ENCODE results near the gene DPEP2NB.
"Not testable (repeated sequence)": the region's sequence is repeated elsewhere in the genome, so short reads cannot be mapped to it uniquely, and the experiment has no call there.

The DPEP2NB gene
- long read RNA-seq, donor 1, result 0 reads
- long read RNA-seq, donor 2, result 0 reads
- long read RNA-seq, donor 3, result 0 reads
- long read RNA-seq, donor 4, result 0 reads
- long read RNA-seq, donor 5, result 0 reads
- long read RNA-seq, donor 6, result 0 reads
- long read RNA-seq, donor 7, result 0 reads
- long read RNA-seq, donor 8, result 0 reads

GRCh38 chr16:68015681-68016080 lies at the start of gene DPEP2NB:
Gene DPEP2NB (minus strand): TSS chr16:68015911. CDS start chr16:68015770, 141 bp downstream.
- DNase-seq, result no peak

DNA sequence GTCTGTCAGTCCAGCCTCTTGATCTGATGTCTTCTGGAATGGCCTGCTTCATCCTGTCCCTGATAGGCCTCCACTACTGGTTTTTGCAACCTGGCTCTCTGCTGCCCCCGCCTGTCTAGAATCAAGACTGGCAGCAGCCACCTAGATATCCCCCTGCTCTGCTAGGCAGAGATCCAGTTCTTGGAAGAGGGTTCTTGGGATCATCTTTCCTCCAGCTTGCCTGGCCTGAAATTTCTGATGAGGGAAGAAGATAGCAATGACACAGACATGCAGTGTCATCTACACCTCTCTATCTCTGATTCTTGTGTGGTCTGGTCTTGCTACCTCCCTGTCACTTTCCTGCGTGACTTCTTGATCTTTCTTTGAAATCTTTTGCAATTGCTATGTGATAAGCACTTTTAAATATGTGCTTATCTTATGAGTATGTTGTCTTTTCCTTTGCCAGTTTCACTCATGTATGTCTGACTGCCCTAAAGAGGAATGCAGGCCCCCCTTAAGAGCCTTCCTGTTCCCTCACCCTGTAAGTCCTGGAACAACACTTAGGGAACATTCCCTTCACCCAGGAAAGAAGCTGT lies 49.2 kb upstream of the DPEP2NB start:
- no peak for DNase-seq

GRCh38 chr16:68062910-68063393 lies 47.2 kb upstream of the DPEP2NB start:
- no peak for DNase-seq

GRCh38 chr16:68061396-68061795 lies 45.7 kb upstream of the DPEP2NB start:
- no peak for DNase-seq

DNA sequence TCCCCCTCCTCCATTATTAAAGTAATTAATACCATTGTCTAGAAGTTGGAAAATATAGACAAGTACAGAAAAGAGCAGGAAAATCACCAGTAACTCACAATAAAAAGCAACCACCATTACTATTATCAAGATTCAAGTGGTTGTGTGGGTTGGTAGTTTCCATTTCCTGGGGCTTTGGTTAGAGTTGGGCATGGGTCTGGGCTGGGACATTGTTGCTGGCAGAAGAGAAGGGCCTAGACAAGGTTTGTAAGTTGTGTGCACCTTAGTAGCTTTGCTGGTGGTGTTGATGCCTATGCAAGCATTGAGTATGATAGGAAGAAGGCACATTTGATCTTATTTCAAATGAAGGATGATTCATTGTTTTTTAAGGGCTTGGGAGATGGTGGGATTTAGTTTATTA lies 44.1 kb upstream of the DPEP2NB start:
- no peak for DNase-seq

GRCh38 chr16:68055395-68055794 lies 39.7 kb upstream of the DPEP2NB start:
- DNase-seq, result no peak

DNA sequence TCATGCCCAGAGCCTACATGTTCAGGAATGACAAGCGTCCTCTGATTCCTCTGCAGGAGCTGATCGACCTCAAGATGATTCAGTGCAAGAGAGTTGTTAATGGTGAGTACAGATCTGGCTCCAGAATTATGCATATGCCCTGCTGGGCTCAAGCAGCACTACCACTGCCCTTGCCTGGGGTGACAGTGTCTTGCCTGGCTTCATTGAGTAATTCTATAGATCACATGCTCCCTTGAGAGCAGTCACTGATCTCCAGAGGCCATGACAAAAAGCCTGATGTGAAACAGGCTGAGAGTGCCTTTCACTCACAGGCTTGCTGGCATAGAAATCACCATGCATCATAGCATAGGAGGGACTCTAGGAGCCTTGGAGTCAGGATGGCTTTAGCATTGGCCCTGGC lies 33.7 kb upstream of the DPEP2NB start:
- no peak for DNase-seq

GRCh38 chr16:68047987-68048386 lies 32.3 kb upstream of the DPEP2NB start:
- no peak for DNase-seq

- DNase-seq, result no peak
Observed at GRCh38 chr16:68046106-68046505, 30.4 kb upstream of the DPEP2NB start.

GRCh38 chr16:68041783-68042182 lies 26.1 kb upstream of the DPEP2NB start:
- no peak for DNase-seq

DNA sequence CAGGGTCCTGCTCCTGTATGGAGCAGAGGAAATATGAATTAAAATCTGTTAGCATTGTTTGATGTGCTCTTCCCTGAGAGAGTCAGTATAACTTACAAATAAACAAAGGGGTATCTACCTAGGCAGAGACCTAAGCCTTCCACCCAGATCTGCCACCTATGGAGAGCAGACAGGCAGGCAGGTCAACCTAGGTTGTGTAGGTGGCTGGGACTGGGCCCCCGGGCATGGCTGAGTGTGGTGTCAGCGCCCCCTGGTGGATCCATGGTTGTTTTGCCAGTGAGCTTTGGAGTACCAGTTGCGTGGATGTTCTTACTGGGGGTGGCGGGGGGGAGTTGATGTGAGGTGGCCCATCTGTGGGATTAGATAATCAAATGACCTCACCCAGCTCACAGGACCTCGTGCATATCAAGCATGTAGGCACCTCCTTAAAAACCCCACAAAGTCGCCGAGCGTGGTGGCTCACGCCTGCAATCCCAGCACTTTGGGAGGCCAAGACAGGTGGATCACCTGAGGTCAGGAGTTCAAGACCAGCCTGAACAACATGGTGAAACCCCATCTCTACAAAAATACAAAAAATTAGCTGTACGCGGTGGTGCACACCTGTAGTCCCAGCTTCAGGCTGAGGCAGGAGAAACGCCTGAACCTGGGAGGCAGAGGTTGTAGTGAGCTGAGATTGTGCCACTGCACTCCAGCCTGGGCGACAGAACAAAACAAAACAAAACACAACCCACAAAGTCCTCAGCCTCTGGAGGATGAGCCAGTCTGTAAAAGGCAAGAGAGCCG lies 25.0 kb upstream of the DPEP2NB start:
- DNase-seq, result peak; percentile 50

GRCh38 chr16:68037841-68038597 lies 22.3 kb upstream of the DPEP2NB start:
- no peak for DNase-seq

GRCh38 chr16:68035227-68035626 lies 19.5 kb upstream of the DPEP2NB start:
- DNase-seq, result no peak

GRCh38 chr16:68033101-68033500 lies 17.4 kb upstream of the DPEP2NB start:
- no peak for DNase-seq

DNA sequence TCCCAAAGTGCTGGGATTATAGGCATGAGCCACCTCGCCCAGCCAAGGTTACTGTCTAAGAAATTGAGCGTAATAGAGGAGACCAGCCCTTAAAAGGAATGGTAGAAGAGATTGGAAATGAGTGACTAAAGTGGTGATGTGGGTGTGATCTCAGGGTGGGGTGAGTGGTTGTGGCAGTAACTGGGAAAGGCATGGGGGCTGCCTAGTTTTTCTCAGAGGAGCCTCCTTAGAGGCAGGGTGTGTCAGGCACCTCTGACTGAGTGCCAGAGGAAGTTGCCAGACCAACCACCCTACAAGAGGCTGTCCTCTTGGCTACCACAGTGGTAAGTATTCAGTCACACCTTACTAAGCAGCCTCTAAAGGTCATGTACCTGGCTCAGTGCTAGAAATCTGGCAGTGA lies 16.2 kb upstream of the DPEP2NB start:
- DNase-seq, result no peak

- DNase-seq, result not testable (repeated sequence)
Observed at GRCh38 chr16:68030108-68030507, 14.4 kb upstream of the DPEP2NB start.

GRCh38 chr16:68028996-68029395 lies 13.3 kb upstream of the DPEP2NB start:
- DNase-seq, result no peak

DNA sequence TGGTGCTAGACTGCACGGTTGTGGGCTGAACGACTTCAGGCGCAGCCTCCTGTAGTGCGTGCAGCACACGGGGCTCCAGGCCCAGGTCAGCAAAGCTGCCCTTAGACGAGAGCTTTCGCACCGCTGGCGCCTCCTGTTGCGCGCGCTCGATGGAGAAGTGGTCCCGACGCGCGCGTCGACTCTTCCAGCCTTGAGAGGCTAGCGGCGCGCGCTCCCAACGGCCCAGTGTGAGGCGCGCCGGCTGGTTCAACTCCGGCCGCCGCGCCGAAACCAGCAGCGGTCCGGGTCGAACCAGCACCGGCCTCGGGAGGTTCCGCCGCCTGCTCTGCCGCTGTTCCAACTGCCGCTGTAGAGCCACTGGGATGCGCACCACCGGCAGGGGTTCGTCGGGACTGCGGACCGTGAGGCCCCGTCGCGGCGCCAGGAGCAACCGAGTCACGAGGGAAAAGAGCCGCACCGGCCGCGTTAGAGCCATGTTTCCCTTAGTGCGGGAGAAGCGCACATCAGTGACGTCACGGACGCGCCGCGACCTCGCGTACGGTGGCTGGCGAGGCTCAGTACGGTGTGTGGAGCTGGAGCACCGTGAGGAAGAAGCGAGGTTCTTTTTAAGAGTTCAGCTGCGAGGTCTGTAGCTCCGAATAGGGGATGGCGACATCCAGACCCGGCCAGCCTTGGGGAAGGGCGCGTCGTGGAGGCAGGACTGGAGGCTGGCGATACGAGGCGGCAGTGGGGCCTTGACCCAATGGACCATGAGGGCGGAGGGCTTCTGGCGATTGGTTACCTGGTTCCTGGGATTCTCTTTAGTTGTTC lies 7.2 kb upstream of the DPEP2NB start, which contains the start of the genes DDX28 and DUS2:
Gene DDX28 (minus strand): TSS at position 505 of the 810 bp plus-strand sequence. CDS start 30 bp downstream, at position 475.
Gene DUS2 (plus strand): TSS at position 557 of the 810 bp plus-strand sequence. CDS start 14,740 bp downstream, outside the sequence.
- DNase-seq, result peak; percentile 93

- DNase-seq, result no peak
Observed at GRCh38 chr16:68022278-68022727, 6.6 kb upstream of the DPEP2NB start.

DNA sequence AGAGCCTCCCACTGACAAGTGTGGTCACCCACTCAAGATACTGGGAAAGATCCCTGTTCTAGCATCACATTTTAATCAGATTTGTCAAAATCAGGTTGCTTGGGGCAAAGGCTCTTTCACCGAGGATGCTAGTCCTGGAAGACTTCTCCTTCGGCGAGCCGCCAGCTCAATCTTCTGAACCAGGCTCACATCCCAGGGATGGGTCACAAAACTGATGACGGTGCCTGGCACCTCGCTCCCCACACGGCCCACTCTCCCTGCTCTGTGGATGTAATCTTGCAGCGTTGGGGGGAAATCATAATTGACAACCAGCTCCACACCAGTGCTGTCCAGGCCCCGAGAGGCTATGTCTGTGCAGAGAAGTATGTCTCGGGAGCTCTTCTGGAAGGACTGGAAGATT lies 5.8 kb upstream of the DPEP2NB start:
- no peak for DNase-seq

DNA sequence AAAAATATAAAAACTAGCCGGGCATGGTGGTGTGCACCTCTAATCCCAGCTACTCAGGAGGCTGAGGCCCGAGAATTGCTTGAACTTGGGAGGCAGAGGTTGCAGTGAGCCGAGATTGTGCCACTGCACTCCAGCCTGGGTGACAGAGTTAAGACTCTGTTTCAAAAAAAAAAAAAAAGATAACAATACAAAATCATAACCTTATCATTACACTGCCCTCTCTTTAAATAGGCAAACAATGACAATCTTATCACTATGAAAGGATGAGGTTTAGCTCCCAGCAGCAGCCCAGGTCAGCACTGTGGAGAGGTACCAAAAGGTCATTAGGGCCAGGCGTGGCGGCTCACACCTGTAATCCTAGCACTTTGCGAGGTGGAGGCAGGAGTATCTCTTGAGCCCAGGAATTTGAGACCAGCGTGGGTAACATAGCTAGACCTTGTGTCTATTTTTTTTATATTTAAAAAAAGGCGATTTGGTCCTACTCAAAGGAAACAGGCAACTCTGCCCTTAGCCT lies 3.5 kb upstream of the DPEP2NB start:
- no peak for DNase-seq
